Caco-2 (cell line): Measurements from ENCODE around the gene NRIP2. TPM values are rescaled to one million over a fixed set of nuclear protein-coding genes. Genes with fewer than 3 reads are reported as not detected.
A peak's percentile ranks its signal among the peaks of the same experiment; 100 is the strongest.

Source experiments
- Bru-seq: library from RNA; stranded (reverse); fragments of 400-500 nt; gene quantifications from one replicate; lab custom pipeline; 2021; lab: Mats Ljungman, UMichigan
- BruChase-seq, 2 experiments: library from RNA; stranded (reverse); fragments of 400-500 nt; gene quantifications; one replicate each; lab custom pipeline; 2021; lab: Mats Ljungman, UMichigan
- BruUV-seq: library from RNA; stranded (reverse); fragments of 400-500 nt; replicated peaks from 2 replicates; lab custom pipeline; 2021; lab: Mats Ljungman, UMichigan
- CTCF ChIA-PET: fragments of 300-600 bp; sonication (Branson Sonifier 250); formaldehyde crosslinking; loops from one replicate; lab custom pipeline; 2022; ENCODE audit warnings: antibody characterized with exemption; lab: Charles Lee
- POLR2A ChIA-PET: fragments of 300-600 bp; sonication (Branson Sonifier 250); formaldehyde crosslinking; loops from one replicate; lab custom pipeline; 2022; ENCODE audit warnings: antibody characterized with exemption; lab: Charles Lee
- DNase-seq, 2 experiments: peaks; one replicate each; pipeline versions ENCODE4 v3.0.0 to v3.0.0-alpha.2; 2020 to 2022
- H3K27me3 ChIP-seq: replicated peaks from 2 replicates; pipeline ENCODE4 v1.6.0; 2011; ENCODE audit warnings: low read length; ENCODE audit not compliant: control insufficient read depth, insufficient read depth
- H3K36me3 ChIP-seq: 2 replicates; pipeline ENCODE4 v1.5.1; 2011; ENCODE audit warnings: low read length; ENCODE audit not compliant: control insufficient read depth, insufficient read depth
- H3K4me1 ChIP-seq: fragments of 250-450 bp; sonication (Bioruptor Pico); 2 replicates; pipeline ENCODE4 v1.5.1; 2020; ENCODE audit warnings: mild to moderate bottlenecking
- H3K4me3 ChIP-seq: 2 replicates; pipeline ENCODE4 v1.5.1; 2011; ENCODE audit warnings: low read depth, mild to moderate bottlenecking, control low read depth, low read length
- H3K9me3 ChIP-seq: fragments of 250-450 bp; sonication (Bioruptor Pico); 2 replicates; pipeline ENCODE4 v1.5.1; 2020; ENCODE audit warnings: mild to moderate bottlenecking, moderate library complexity
- H3K27ac Mint-ChIP-seq: one replicate; pipeline ENCODE4 v1.8.0; 2022; ENCODE audit warnings: mixed read lengths; ENCODE audit not compliant: unreplicated experiment
- H3K27me3 Mint-ChIP-seq: one replicate; pipeline ENCODE4 v1.8.0; 2022; ENCODE audit warnings: mixed read lengths; ENCODE audit not compliant: insufficient read depth, unreplicated experiment
- H3K36me3 Mint-ChIP-seq: one replicate; pipeline ENCODE4 v1.8.0; 2022; ENCODE audit warnings: mild to moderate bottlenecking, mixed read lengths; ENCODE audit not compliant: insufficient read depth, unreplicated experiment
- H3K4me1 Mint-ChIP-seq: one replicate; pipeline ENCODE4 v1.8.0; 2022; ENCODE audit warnings: low read depth, mixed read lengths; ENCODE audit not compliant: unreplicated experiment
- H3K4me3 Mint-ChIP-seq: one replicate; pipeline ENCODE4 v1.8.0; 2022; ENCODE audit warnings: mild to moderate bottlenecking, moderate library complexity, mixed read lengths; ENCODE audit not compliant: unreplicated experiment
- H3K9me3 Mint-ChIP-seq: one replicate; pipeline ENCODE4 v1.8.0; 2022; ENCODE audit warnings: mixed read lengths; ENCODE audit not compliant: unreplicated experiment
- intact Hi-C: fragments of 100-400 bp; cut with micrococcal nuclease; formaldehyde crosslinking; loops from one replicate; pipeline ENCODE4 v1.10.0; 2022; ENCODE audit not compliant: unreplicated experiment
- long read RNA-seq: library from polyadenylated mRNA; stranded (forward); transcript quantifications from one replicate; pipeline ENCODE4 v2.0.0, GENCODE V29; 2022
- total RNA-seq: library from RNA; stranded (reverse); gene quantifications from 2 replicates; pipeline ENCODE4 v1.2.3, GENCODE V29; 2022
- TF ChIP-seq, protein P1 (sequence below), 2 experiments: fragments of 200-600 bp in 1 of 2; IDR thresholded peaks; 1 replicate in 1 of 2; 2 replicates in 1 of 2; pipeline versions ENCODE4 v1.5.1 to v1.8.0; 2011 to 2022; ENCODE audit warnings: antibody characterized with exemption in 1 of 2, control low read depth in 1 of 2, inconsistent platforms in 1 of 2, low read depth in 1 of 2, low read length in 1 of 2, mild to moderate bottlenecking in 1 of 2, moderate library complexity in 1 of 2; ENCODE audit not compliant: insufficient read depth in 1 of 2, severe bottlenecking in 1 of 2, unreplicated experiment in 1 of 2

Gene NRIP2
- total RNA-seq (not detected in 2 replicates), Bru-seq, nascent RNA (percentile 7 among the genes with signal in this experiment), BruChase-seq, experiment 1, labeled RNA remaining after a 2-hour chase (percentile 7 among the genes with signal in this experiment), BruChase-seq, experiment 2, labeled RNA remaining after a 6-hour chase (not detected)
- long read RNA-seq, partial matches to known transcripts: 0 of 1 reads
- long read RNA-seq, other reads (novel, unspliced or antisense): 1 of 1 reads

GRCh38 chr12:2834581-2835491 is at the start of gene NRIP2:
Gene NRIP2, minus strand, starts transcription at chr12:2835035. Its CDS starts 52 bp downstream, at chr12:2834983.
- H3K27me3 ChIP-seq: no peaks in the 10 kb centered on the region
- no peaks in the 10 kb centered on the region for H3K4me1 ChIP-seq
- TF ChIP-seq, protein P1, sequence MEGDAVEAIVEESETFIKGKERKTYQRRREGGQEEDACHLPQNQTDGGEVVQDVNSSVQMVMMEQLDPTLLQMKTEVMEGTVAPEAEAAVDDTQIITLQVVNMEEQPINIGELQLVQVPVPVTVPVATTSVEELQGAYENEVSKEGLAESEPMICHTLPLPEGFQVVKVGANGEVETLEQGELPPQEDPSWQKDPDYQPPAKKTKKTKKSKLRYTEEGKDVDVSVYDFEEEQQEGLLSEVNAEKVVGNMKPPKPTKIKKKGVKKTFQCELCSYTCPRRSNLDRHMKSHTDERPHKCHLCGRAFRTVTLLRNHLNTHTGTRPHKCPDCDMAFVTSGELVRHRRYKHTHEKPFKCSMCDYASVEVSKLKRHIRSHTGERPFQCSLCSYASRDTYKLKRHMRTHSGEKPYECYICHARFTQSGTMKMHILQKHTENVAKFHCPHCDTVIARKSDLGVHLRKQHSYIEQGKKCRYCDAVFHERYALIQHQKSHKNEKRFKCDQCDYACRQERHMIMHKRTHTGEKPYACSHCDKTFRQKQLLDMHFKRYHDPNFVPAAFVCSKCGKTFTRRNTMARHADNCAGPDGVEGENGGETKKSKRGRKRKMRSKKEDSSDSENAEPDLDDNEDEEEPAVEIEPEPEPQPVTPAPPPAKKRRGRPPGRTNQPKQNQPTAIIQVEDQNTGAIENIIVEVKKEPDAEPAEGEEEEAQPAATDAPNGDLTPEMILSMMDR (IDR thresholded peaks at IDR 0.05; ENCODE audit: insufficient read depth in 1 of 2, low read depth in 1 of 2, low read length in 1 of 2, severe bottlenecking in 1 of 2, unreplicated experiment in 1 of 2): no peak
- Mint-ChIP-seq H3K9me3 (no peaks in the 10 kb centered on the region), H3K4me3 (no peak within 1 kb of the TSS), H3K27me3 (peaks cover 5% of the 10 kb centered on the region), H3K4me1 (no peaks in the 10 kb centered on the region), H3K36me3 (peaks cover 10% of the 10 kb centered on the region), H3K27ac (no peak within 1 kb of the TSS)
- H3K4me3 ChIP-seq: no peak within 1 kb of the TSS
- no peaks in the 10 kb centered on the region for H3K36me3 ChIP-seq
- ChIA-PET POLR2A (no interaction called here), CTCF (no interaction called here)
- intact Hi-C loops: no loop called here
- no TSS peak for BruUV-seq
- H3K9me3 ChIP-seq: no peaks in the 10 kb centered on the region; the same call in 1 of the 2 replicates
- no peak for DNase-seq

DNA sequence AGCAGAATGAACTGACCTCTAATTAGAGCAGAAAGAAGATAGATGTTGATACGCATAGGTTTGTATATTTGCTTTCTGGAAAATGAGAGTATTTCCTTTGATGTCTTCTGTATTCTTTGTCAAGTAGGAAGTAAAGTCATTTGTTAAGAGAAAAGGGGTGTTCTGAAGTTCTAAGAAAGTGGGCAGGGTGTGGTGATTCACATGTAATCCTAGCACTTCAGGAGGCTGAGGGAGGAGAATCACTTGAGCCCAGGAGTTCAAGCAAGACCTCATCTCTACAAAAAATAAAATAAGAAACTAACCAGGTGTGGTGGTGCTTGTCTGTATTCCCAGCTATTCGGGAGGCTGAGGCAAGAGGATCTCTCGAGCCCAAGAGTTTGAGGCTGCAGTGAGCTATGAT is 45.0 kb upstream of the NRIP2 start:
- POLR2A ChIA-PET: interaction anchor here (1.7 kb wide), 1 partner anchor 11 kb away, joined by 12 read pairs; the partner anchor contains the start of gene TULP3

More for the DNA sequence above, 45.0 kb upstream of the NRIP2 start:
- peaks cover 14% of the 10 kb centered on the region for H3K4me1 ChIP-seq
- Mint-ChIP-seq H3K4me1 (peaks cover 27% of the 10 kb centered on the region), H3K9me3 (no peaks in the 10 kb centered on the region), H3K27me3 (no peaks in the 10 kb centered on the region), H3K36me3 (peaks cover 56% of the 10 kb centered on the region), H3K27ac (no peak overlapping the region), H3K4me3 (no peak overlapping the region)
- intact Hi-C loops: no loop called here
- BruUV-seq: no TSS peak
- H3K4me3 ChIP-seq: no peak overlapping the region
- H3K27me3 ChIP-seq: no peaks in the 10 kb centered on the region
- TF ChIP-seq, protein P1 (IDR thresholded peaks at IDR 0.05; ENCODE audit: insufficient read depth in 1 of 2, low read depth in 1 of 2, low read length in 1 of 2, severe bottlenecking in 1 of 2, unreplicated experiment in 1 of 2): no peak
- no peaks in the 10 kb centered on the region; the same call in none of the 2 replicates for H3K36me3 ChIP-seq
- DNase-seq: no peak
- CTCF ChIA-PET: no interaction called here
- no peaks in the 10 kb centered on the region for H3K9me3 ChIP-seq
